Nephron progenitor cell (in vitro differentiated cells): ENCODE results near the gene C10orf90.

ENCODE experiments used
- DNase-seq: peaks from one replicate; pipeline ENCODE4 v3.0.0; 2021
- H3K27ac Mint-ChIP-seq: 2 replicates; pipeline ENCODE4 v1.8.0; 2021; ENCODE audit warnings: mild to moderate bottlenecking, moderate library complexity, mixed read lengths
- H3K27me3 Mint-ChIP-seq: 2 replicates; pipeline ENCODE4 v1.8.0; 2021; ENCODE audit warnings: mild to moderate bottlenecking, low read depth, mixed read lengths; ENCODE audit not compliant: poor library complexity
- H3K36me3 Mint-ChIP-seq: 2 replicates; pipeline ENCODE4 v1.8.0; 2021; ENCODE audit warnings: low read depth, mixed read lengths
- H3K4me1 Mint-ChIP-seq: 2 replicates; pipeline ENCODE4 v1.8.0; 2021; ENCODE audit warnings: mixed read lengths
- H3K4me3 Mint-ChIP-seq: 2 replicates; pipeline ENCODE4 v1.8.0; 2021; ENCODE audit warnings: mild to moderate bottlenecking, moderate library complexity, mixed read lengths
- H3K9me3 Mint-ChIP-seq: 2 replicates; pipeline ENCODE4 v1.8.0; 2021; ENCODE audit warnings: mild to moderate bottlenecking, moderate library complexity, mixed read lengths
- TF ChIP-seq, protein P1 (sequence below): fragments of 200-600 bp; sonication (generic); IDR thresholded peaks from 2 replicates; pipeline ENCODE4 v1.5.0; 2021; ENCODE audit warnings: antibody characterized with exemption

The C10orf90 gene

GRCh38 chr10:126671402-126671975 lies 996 bp upstream of the C10orf90 start:
- peaks cover 7% of the 10 kb centered on the region for H3K27me3 Mint-ChIP-seq
- H3K9me3 Mint-ChIP-seq = peaks cover 10% of the 10 kb centered on the region
- TF ChIP-seq, protein P1, sequence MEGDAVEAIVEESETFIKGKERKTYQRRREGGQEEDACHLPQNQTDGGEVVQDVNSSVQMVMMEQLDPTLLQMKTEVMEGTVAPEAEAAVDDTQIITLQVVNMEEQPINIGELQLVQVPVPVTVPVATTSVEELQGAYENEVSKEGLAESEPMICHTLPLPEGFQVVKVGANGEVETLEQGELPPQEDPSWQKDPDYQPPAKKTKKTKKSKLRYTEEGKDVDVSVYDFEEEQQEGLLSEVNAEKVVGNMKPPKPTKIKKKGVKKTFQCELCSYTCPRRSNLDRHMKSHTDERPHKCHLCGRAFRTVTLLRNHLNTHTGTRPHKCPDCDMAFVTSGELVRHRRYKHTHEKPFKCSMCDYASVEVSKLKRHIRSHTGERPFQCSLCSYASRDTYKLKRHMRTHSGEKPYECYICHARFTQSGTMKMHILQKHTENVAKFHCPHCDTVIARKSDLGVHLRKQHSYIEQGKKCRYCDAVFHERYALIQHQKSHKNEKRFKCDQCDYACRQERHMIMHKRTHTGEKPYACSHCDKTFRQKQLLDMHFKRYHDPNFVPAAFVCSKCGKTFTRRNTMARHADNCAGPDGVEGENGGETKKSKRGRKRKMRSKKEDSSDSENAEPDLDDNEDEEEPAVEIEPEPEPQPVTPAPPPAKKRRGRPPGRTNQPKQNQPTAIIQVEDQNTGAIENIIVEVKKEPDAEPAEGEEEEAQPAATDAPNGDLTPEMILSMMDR = no peak
- no peaks in the 10 kb centered on the region for H3K36me3 Mint-ChIP-seq
- no peak for DNase-seq
- peak overlapping the region; percentile 86 for H3K27ac Mint-ChIP-seq
- peaks cover 18% of the 10 kb centered on the region for H3K4me1 Mint-ChIP-seq
- H3K4me3 Mint-ChIP-seq = no peak overlapping the region

DNA sequence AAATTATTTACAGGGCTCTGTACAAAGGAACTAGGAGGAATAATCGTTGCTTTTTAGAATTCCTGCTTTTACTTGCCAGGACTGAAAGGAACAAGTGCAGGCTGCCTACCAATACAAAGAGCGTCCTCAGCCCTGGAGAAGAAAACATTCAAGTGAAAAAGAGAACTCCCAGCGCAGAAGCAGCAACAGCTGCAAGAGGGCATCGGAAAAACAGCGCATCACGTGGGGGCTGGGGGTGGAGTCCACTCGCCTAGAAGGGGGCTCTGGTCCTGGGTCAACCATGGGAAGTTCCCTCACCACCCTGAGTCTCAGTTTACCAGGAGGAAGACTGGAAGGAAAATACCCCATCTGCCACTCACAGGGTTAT lies 385 bp upstream of the C10orf90 start:
- DNase-seq = no peak
- no peak overlapping the region for H3K4me3 Mint-ChIP-seq
- H3K9me3 Mint-ChIP-seq = peaks cover 6% of the 10 kb centered on the region
- peaks cover 7% of the 10 kb centered on the region for H3K27me3 Mint-ChIP-seq
- no peaks in the 10 kb centered on the region for H3K36me3 Mint-ChIP-seq
- H3K4me1 Mint-ChIP-seq = peaks cover 18% of the 10 kb centered on the region
- H3K27ac Mint-ChIP-seq = peak overlapping the region; percentile 77
- TF ChIP-seq, protein P1 = no peak

- Mint-ChIP-seq H3K27me3 (peaks cover 7% of the 10 kb centered on the region), H3K27ac (no peak overlapping the region), H3K9me3 (peaks cover 6% of the 10 kb centered on the region), H3K4me3 (no peak overlapping the region), H3K4me1 (peaks cover 25% of the 10 kb centered on the region), H3K36me3 (no peaks in the 10 kb centered on the region)
- TF ChIP-seq, protein P1 = no peak
- DNase-seq = no peak
These were observed 1.3 kb downstream of the C10orf90 start for GRCh38 chr10:126669168-126669567.

- H3K4me1 Mint-ChIP-seq = peaks cover 32% of the 10 kb centered on the region
- DNase-seq = no peak
- no peak overlapping the region for H3K4me3 Mint-ChIP-seq
- H3K9me3 Mint-ChIP-seq = peaks cover 6% of the 10 kb centered on the region
- H3K36me3 Mint-ChIP-seq = no peaks in the 10 kb centered on the region
- H3K27me3 Mint-ChIP-seq = peaks cover 5% of the 10 kb centered on the region
- H3K27ac Mint-ChIP-seq = no peak overlapping the region
- TF ChIP-seq, protein P1 = no peak
These were observed 2.0 kb downstream of the C10orf90 start for GRCh38 chr10:126668505-126668904.

DNA sequence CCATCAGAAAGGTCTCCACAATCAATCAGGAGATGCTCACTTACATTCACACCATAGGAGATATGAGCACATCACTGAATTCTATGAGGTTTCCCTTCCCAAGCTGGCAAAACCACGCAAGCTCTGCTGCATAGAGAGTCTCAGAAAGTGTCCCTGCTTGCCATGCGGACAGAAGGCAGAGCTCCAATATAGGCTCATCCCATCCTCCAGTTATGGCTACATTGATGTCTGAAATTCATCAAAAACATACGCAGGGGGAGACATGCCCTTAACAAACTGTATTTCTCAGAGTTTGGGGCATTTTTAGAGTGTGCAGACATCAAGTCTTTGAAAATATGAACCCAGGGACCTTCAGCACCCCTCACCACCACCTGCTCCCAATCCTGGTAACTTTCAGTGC lies 2.9 kb downstream of the C10orf90 start:
- H3K27me3 Mint-ChIP-seq = peaks cover 2% of the 10 kb centered on the region
- peaks cover 36% of the 10 kb centered on the region for H3K4me1 Mint-ChIP-seq
- TF ChIP-seq, protein P1 = no peak
- no peak overlapping the region for H3K4me3 Mint-ChIP-seq
- no peak overlapping the region for H3K27ac Mint-ChIP-seq
- H3K9me3 Mint-ChIP-seq = peaks cover 6% of the 10 kb centered on the region
- no peaks in the 10 kb centered on the region for H3K36me3 Mint-ChIP-seq
- DNase-seq = no peak

DNA sequence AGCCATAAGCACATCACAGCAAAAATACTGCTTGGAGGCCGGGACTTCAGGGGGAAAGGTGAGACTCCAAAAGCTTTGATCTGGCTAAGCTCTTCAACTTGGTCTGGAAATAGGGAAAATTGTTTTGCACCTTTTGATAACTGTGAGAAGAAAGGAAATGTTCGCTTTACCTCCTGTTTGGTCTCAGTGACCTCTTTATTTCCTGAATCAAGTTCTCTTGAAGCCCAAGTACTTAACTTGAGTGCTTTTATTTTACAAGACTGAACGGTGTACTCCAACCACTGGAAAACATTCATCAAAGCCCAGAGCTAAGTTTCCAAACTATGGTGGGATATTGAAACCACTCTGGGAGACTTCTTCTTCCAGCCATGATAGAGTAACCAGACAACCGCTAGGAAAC lies 5.3 kb downstream of the C10orf90 start:
- Mint-ChIP-seq H3K27me3 (peaks cover 5% of the 10 kb centered on the region), H3K36me3 (no peaks in the 10 kb centered on the region), H3K4me3 (no peak overlapping the region), H3K9me3 (no peaks in the 10 kb centered on the region), H3K4me1 (peaks cover 26% of the 10 kb centered on the region), H3K27ac (no peak overlapping the region)
- TF ChIP-seq, protein P1 = no peak
- no peak for DNase-seq
